IPS-20b (cell line): ENCODE data around the gene CIBAR2.

Experiments
- H3K27ac ChIP-seq: one replicate; pipeline ENCODE4 v1.5.1; 2013; ENCODE audit warnings: low read length
- H3K27me3 ChIP-seq: 2 replicates; pipeline ENCODE4 v1.6.1; 2013; ENCODE audit warnings: mild to moderate bottlenecking, low read length, inconsistent platforms; ENCODE audit not compliant: insufficient read depth
- H3K36me3 ChIP-seq: 2 replicates; pipeline ENCODE4 v1.6.1; 2013; ENCODE audit warnings: low read depth, mild to moderate bottlenecking, inconsistent platforms, low read length, moderate library complexity; ENCODE audit not compliant: insufficient read depth
- H3K4me1 ChIP-seq: 2 replicates; pipeline ENCODE4 v1.6.1; 2013; ENCODE audit warnings: mild to moderate bottlenecking, control low read depth, inconsistent platforms, low read length, moderate library complexity; ENCODE audit not compliant: insufficient read depth
- H3K4me3 ChIP-seq: 2 replicates; pipeline ENCODE4 v1.5.1; 2013; ENCODE audit warnings: mild to moderate bottlenecking, low read length, inconsistent platforms
- H3K9ac ChIP-seq: 2 replicates; pipeline ENCODE4 v1.6.1; 2013; ENCODE audit warnings: low read depth, mild to moderate bottlenecking, inconsistent platforms, low read length, moderate library complexity
- H3K9me3 ChIP-seq: 2 replicates; pipeline ENCODE4 v1.6.1; 2013; ENCODE audit warnings: mild to moderate bottlenecking, low read depth, low read length, inconsistent platforms; ENCODE audit not compliant: insufficient read depth

CIBAR2 gene

GRCh38 chr16:85075236-85075924, 36.9 kb downstream of the CIBAR2 start:
- no peak overlapping the region for H3K9ac ChIP-seq
- no peak overlapping the region for H3K4me3 ChIP-seq
- no peaks in the 10 kb centered on the region for H3K9me3 ChIP-seq

GRCh38 chr16:85074225-85074914, 37.9 kb downstream of the CIBAR2 start:
- peaks cover 34% of the 10 kb centered on the region for H3K27me3 ChIP-seq
- no peak overlapping the region for H3K4me3 ChIP-seq
- peaks cover 4% of the 10 kb centered on the region; the same call in 1 of the 2 replicates for H3K4me1 ChIP-seq
- peaks cover 7% of the 10 kb centered on the region; the same call in 1 of the 2 replicates for H3K36me3 ChIP-seq
- no peak overlapping the region for H3K9ac ChIP-seq
- no peak overlapping the region for H3K27ac ChIP-seq
- no peaks in the 10 kb centered on the region for H3K9me3 ChIP-seq

More at GRCh38 chr16:85075236-85075924, 36.9 kb downstream of the CIBAR2 start:
- H3K27me3 ChIP-seq: peaks cover 43% of the 10 kb centered on the region
- H3K27ac ChIP-seq: no peak overlapping the region
- peaks cover 4% of the 10 kb centered on the region; the same call in 1 of the 2 replicates for H3K4me1 ChIP-seq
- peaks cover 8% of the 10 kb centered on the region; the same call in 1 of the 2 replicates for H3K36me3 ChIP-seq

- H3K9me3 ChIP-seq: no peaks in the 10 kb centered on the region
- H3K27ac ChIP-seq: no peak overlapping the region
- peaks cover 4% of the 10 kb centered on the region; the same call in 1 of the 2 replicates for H3K4me1 ChIP-seq
- H3K9ac ChIP-seq: no peak overlapping the region
- no peak overlapping the region for H3K4me3 ChIP-seq
- H3K36me3 ChIP-seq: no peaks in the 10 kb centered on the region
- H3K27me3 ChIP-seq: peaks cover 20% of the 10 kb centered on the region
Observed at GRCh38 chr16:85072947-85073346, 39.3 kb downstream of the CIBAR2 start.

DNA sequence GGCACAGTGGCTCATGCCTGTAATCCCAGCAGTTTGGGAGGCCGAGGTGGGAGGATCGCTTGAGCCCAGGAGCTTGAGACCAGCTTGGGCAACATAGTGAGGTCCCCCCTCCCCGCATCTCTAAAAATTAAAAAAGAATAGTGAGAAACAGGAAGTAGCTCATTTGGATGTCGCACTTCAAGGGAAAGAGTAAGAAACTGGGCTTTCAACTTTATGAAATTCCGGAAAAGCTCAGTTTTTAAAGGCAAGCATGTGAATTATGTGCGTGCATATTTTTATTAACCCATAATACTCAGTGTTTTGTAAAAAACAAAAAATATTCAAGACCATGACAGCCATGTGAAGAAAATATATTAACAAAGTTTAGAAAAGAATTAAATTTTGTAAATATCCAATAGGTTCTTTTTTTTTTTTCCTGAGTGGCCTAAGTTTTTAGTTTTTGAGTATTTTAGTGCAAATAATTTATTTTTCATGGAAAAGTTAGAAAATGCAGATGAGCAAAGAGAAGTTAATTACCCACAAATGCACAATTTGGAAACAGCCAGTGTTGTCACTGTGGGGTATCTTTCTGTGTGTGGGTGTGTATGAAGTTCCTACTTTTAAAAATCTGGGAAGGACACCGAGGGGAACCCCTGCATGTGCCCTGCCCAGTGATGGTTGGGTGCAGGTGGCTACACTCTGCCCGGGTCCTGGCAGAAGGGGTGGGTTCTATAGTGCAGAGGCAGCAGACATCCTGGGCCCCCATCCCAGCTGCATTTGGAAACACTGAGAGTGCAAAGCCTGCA, 40.0 kb downstream of the CIBAR2 start:
- Histone ChIP-seq H3K27ac (no peak overlapping the region), H3K9ac (no peak overlapping the region), H3K36me3 (no peaks in the 10 kb centered on the region), H3K9me3 (no peaks in the 10 kb centered on the region), H3K4me3 (no peak overlapping the region), H3K4me1 (peaks cover 4% of the 10 kb centered on the region; the same call in 1 of the 2 replicates), H3K27me3 (peaks cover 14% of the 10 kb centered on the region)

GRCh38 chr16:85069171-85069570, 43.1 kb downstream of the CIBAR2 start:
- Histone ChIP-seq H3K27ac (no peak overlapping the region), H3K4me3 (no peak overlapping the region), H3K9me3 (no peaks in the 10 kb centered on the region), H3K36me3 (no peaks in the 10 kb centered on the region), H3K4me1 (no peaks in the 10 kb centered on the region), H3K27me3 (no peaks in the 10 kb centered on the region), H3K9ac (no peak overlapping the region)

DNA sequence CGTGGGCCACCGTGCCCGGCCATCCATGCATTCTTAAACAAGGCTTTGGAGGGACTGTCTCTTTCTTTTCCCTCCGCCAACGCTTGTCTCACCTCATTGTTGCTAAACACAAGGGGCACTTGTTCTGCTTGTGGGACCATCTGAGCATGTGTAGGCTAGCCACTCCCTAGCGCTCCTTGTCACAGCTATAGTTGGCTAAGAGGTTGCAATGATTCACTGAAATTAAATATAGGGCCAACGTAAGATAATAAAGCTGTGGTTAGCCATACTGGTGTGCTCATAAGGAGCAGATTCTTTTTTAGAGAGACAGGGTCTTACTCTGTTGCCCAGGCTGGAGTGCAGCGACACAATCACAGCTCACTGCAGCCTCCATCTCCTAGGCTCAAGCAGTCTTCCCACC, 43.5 kb downstream of the CIBAR2 start:
- no peaks in the 10 kb centered on the region for H3K4me1 ChIP-seq
- H3K9ac ChIP-seq: no peak overlapping the region
- H3K27ac ChIP-seq: no peak overlapping the region
- H3K9me3 ChIP-seq: no peaks in the 10 kb centered on the region
- H3K4me3 ChIP-seq: no peak overlapping the region
- no peaks in the 10 kb centered on the region for H3K36me3 ChIP-seq
- no peaks in the 10 kb centered on the region for H3K27me3 ChIP-seq

DNA sequence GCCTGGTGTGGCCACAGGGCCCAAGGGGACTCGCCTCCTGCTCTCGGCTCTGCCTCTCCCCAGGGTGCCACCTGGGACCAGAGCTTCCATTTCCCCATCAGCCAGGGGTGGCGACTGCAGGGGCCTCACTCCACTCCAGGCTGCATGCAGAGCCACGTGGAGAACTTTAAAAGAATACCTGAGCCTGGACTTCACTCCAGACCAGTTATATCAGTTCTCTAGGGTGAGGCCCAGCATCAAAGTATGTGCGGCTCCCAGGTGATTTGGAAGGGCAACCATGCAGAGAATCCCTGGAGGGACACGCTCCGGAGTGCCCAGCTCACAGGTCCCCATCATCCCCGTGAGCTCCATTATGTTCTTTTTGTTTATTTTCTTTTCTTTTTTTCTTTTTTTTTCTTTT, 44.8 kb downstream of the CIBAR2 start:
- no peak overlapping the region for H3K4me3 ChIP-seq
- no peaks in the 10 kb centered on the region for H3K27me3 ChIP-seq
- no peaks in the 10 kb centered on the region for H3K36me3 ChIP-seq
- no peaks in the 10 kb centered on the region for H3K9me3 ChIP-seq
- peaks cover 4% of the 10 kb centered on the region; the same call in 1 of the 2 replicates for H3K4me1 ChIP-seq
- H3K27ac ChIP-seq: no peak overlapping the region
- H3K9ac ChIP-seq: no peak overlapping the region

DNA sequence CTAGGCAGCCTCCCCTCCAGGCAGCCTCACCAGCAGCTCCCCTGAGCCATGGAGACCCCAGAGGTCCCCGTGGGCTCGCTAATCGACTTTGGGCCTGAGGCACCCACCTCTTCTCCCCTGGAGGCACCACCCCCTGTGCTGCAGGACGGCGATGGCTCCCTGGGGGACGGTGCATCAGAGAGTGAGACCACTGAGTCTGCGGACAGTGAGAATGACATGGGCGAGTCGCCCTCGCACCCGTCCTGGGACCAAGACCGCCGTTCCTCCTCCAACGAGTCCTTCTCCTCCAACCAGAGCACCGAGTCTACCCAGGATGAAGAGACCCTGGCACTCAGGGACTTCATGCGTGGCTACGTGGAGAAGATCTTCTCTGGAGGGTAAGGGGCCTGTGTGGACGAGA, 45.2 kb downstream of the CIBAR2 start:
- Histone ChIP-seq H3K27me3 (no peaks in the 10 kb centered on the region), H3K4me3 (no peak overlapping the region), H3K9me3 (no peaks in the 10 kb centered on the region), H3K27ac (no peak overlapping the region), H3K36me3 (no peaks in the 10 kb centered on the region), H3K4me1 (peaks cover 8% of the 10 kb centered on the region), H3K9ac (no peak overlapping the region)

GRCh38 chr16:85066346-85066885, 45.9 kb downstream of the CIBAR2 start:
- H3K9ac ChIP-seq: no peak overlapping the region
- H3K36me3 ChIP-seq: no peaks in the 10 kb centered on the region
- H3K27me3 ChIP-seq: no peaks in the 10 kb centered on the region
- H3K27ac ChIP-seq: no peak overlapping the region
- H3K4me1 ChIP-seq: peaks cover 9% of the 10 kb centered on the region
- H3K4me3 ChIP-seq: no peak overlapping the region
- H3K9me3 ChIP-seq: no peaks in the 10 kb centered on the region

GRCh38 chr16:85065099-85065498, 47.2 kb downstream of the CIBAR2 start:
- Histone ChIP-seq H3K9me3 (no peaks in the 10 kb centered on the region), H3K9ac (no peak overlapping the region), H3K4me3 (no peak overlapping the region), H3K4me1 (peaks cover 9% of the 10 kb centered on the region), H3K27ac (no peak overlapping the region), H3K27me3 (no peaks in the 10 kb centered on the region), H3K36me3 (no peaks in the 10 kb centered on the region)

- Histone ChIP-seq H3K36me3 (no peaks in the 10 kb centered on the region), H3K9ac (no peak overlapping the region), H3K4me3 (no peak overlapping the region), H3K9me3 (no peaks in the 10 kb centered on the region), H3K4me1 (peaks cover 9% of the 10 kb centered on the region), H3K27ac (no peak overlapping the region), H3K27me3 (no peaks in the 10 kb centered on the region)
Observed at GRCh38 chr16:85064186-85064585, 48.1 kb downstream of the CIBAR2 start.
